ENCODE data around the gene CLBA1.
"Not testable (repeated sequence)": the region's sequence is repeated elsewhere in the genome, so short reads cannot be mapped to it uniquely, and the experiment has no call there.

DNA sequence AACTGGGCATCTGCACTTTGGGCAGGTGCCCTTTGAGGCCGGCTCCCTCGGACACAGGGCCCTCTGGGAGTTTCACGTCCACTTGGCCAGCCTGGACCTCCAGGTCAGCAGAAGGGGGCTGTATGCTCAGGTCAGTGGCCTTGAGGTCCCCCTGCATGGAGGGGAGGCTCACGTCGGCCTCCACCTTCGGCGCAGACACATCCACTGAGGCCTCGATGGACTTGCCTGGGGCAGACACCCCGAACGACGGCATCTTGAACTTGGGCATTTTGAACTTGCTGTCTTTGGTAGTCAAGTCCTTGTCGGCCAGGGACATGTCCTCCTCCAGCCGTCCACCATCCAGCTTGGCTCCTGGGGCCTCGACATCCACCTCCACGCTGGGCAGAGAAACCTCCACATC is 34.9 kb upstream of the CLBA1 start:
- TF ChIP-seq POLR2AphosphoS5 (IDR thresholded peaks at IDR 0.05; ENCODE audit: low read depth, low read length); TAF1 (IDR thresholded peaks at IDR 0.05; ENCODE audit: borderline replicate concordance, low read depth, low read length): not testable (repeated sequence)
